ENCODE measurements around the gene OR1L1. TPM values are rescaled to one million over a fixed set of nuclear protein-coding genes. Genes with fewer than 3 reads are reported as not detected.

Gene OR1L1
- total and polyA plus RNA-seq, 2 of the 8 experiments (the other 6 are each of a cell fraction or from before 2014, with no cell fraction given), result not detected

GRCh38 chr9:122656378-122656777 lies 5.1 kb upstream of the OR1L1 start (continued):
- no peak for TF ChIP-seq CHD7 (IDR thresholded peaks at IDR 0.05; ENCODE audit: insufficient replicate concordance, low read length)
- TF ChIP-seq CTBP2 (IDR thresholded peaks at IDR 0.05; ENCODE audit: borderline replicate concordance, insufficient read depth, insufficient read length, low read length), result no peak
- no peak for TF ChIP-seq KDM5A (IDR thresholded peaks at IDR 0.05; ENCODE audit: low read length)
- TF ChIP-seq E2F6 (IDR thresholded peaks at IDR 0.05), result no peak
- TF ChIP-seq CTCF (IDR thresholded peaks at IDR 0.05; ENCODE audit: control extremely low read depth in 1 of 3, insufficient read depth in 1 of 3, low read depth in 1 of 3, low read length in 3 of 3), result no peak
- TF ChIP-seq ZNF274 (IDR thresholded peaks at IDR 0.05; ENCODE audit: borderline replicate concordance, extremely low read depth, low read length), result no peak
- TF ChIP-seq JUN (IDR thresholded peaks at IDR 0.05; ENCODE audit: low read depth, low read length), result no peak
- no peak for TF ChIP-seq YY1 (IDR thresholded peaks at IDR 0.05; ENCODE audit: low read depth, low read length)

Measured in H1 (cell line).